CD14-positive monocyte (primary cell): ENCODE results near the gene FSHR. TPM values are rescaled to one million over a fixed set of nuclear protein-coding genes. Genes with fewer than 3 reads are reported as not detected.

Source experiments
- DNase-seq, 3 donors: peaks; one replicate each; pipeline ENCODE4 v3.0.0-alpha.2; 2011 to 2022
- H2AFZ ChIP-seq: 2 replicates; pipeline ENCODE4 v1.6.0; 2012; ENCODE audit warnings: mild to moderate bottlenecking, low read depth, low read length, inconsistent platforms; ENCODE audit not compliant: insufficient read depth, poor library complexity, severe bottlenecking
- H3K27ac ChIP-seq, 2 donors: 1 replicate in 1 of 2; 2 replicates in 1 of 2; pipeline ENCODE4 v1.5.1; 2012 to 2013; ENCODE audit warnings: low read length in 2 of 2, control low read depth in 1 of 2, inconsistent platforms in 1 of 2, low read depth in 1 of 2, mild to moderate bottlenecking in 1 of 2
- H3K27me3 ChIP-seq, 2 donors: one replicate each; pipeline versions ENCODE4 v1.6.0 to v1.6.1; 2011 to 2013; ENCODE audit warnings: low read length in 2 of 2; ENCODE audit not compliant: control insufficient read depth in 2 of 2, insufficient read depth in 2 of 2
- H3K36me3 ChIP-seq, 2 donors: replicated peaks in 1 of 2; 1 replicate in 1 of 2; 2 replicates in 1 of 2; pipeline versions ENCODE4 v1.5.1 to v1.6.1; 2012 to 2013; ENCODE audit warnings: low read length in 2 of 2, control low read depth in 1 of 2, inconsistent platforms in 1 of 2, mild to moderate bottlenecking in 1 of 2; ENCODE audit not compliant: insufficient read depth in 2 of 2, control insufficient read depth in 1 of 2
- H3K4me1 ChIP-seq, 2 donors: 1 replicate in 1 of 2; 2 replicates in 1 of 2; pipeline versions ENCODE4 v1.5.1 to v1.6.1; 2012 to 2013; ENCODE audit warnings: low read length in 2 of 2, control low read depth in 1 of 2, inconsistent platforms in 1 of 2, mild to moderate bottlenecking in 1 of 2, moderate library complexity in 1 of 2; ENCODE audit not compliant: insufficient read depth in 2 of 2, control insufficient read depth in 1 of 2
- H3K4me2 ChIP-seq: replicated peaks from 2 replicates; pipeline ENCODE3; 2012; ENCODE audit warnings: low read length, moderate library complexity, mild to moderate bottlenecking; ENCODE audit not compliant: poor library complexity, severe bottlenecking; ENCODE audit errors: extremely low read depth
- H3K4me3 ChIP-seq, 3 experiments: fragments of 200-600 bp in 1 of 3; sonication (generic) in 1 of 3; replicated peaks in 1 of 3; 1 replicate in 2 of 3; 2 replicates in 1 of 3; pipeline ENCODE4 v1.5.1; 2011 to 2013; ENCODE audit warnings: low read length in 3 of 3, mild to moderate bottlenecking in 3 of 3, control low read depth in 2 of 3, low read depth in 2 of 3, inconsistent platforms in 1 of 3, moderate library complexity in 1 of 3
- H3K79me2 ChIP-seq: 2 replicates; pipeline ENCODE4 v1.6.0; 2012; ENCODE audit warnings: mild to moderate bottlenecking, control low read depth, inconsistent platforms, low read length, moderate library complexity; ENCODE audit not compliant: insufficient read depth
- H3K9ac ChIP-seq: 2 replicates; pipeline ENCODE4 v1.6.0; 2017; ENCODE audit warnings: low read length, mild to moderate bottlenecking; ENCODE audit not compliant: insufficient read depth, poor library complexity, severe bottlenecking
- H3K9me3 ChIP-seq, 2 donors: replicated peaks in 1 of 2; 1 replicate in 1 of 2; 2 replicates in 1 of 2; pipeline versions ENCODE4 v1.5.1 to v1.6.1; 2012 to 2013; ENCODE audit warnings: low read length in 2 of 2, control low read depth in 1 of 2; ENCODE audit not compliant: control insufficient read depth in 1 of 2, insufficient read depth in 1 of 2
- H4K20me1 ChIP-seq: 2 replicates; pipeline ENCODE4 v1.6.0; 2012; ENCODE audit warnings: mild to moderate bottlenecking, low read length, control low read depth, moderate library complexity; ENCODE audit not compliant: insufficient read depth
- H3K27ac Mint-ChIP-seq, 7 donors: one replicate each; pipeline ENCODE4 v1.8.0; 2020; ENCODE audit warnings: mild to moderate bottlenecking in 7 of 7, mixed read lengths in 7 of 7, moderate library complexity in 6 of 7, inconsistent platforms in 2 of 7
- H3K27me3 Mint-ChIP-seq, 3 donors: one replicate each; pipeline ENCODE4 v1.8.0; 2021 to 2022; ENCODE audit warnings: low read depth in 3 of 3, mild to moderate bottlenecking in 3 of 3, mixed read lengths in 3 of 3, moderate library complexity in 3 of 3, inconsistent platforms in 1 of 3
- H3K36me3 Mint-ChIP-seq, 2 donors: one replicate each; pipeline ENCODE4 v1.8.0; 2020; ENCODE audit warnings: mixed read lengths in 2 of 2, inconsistent platforms in 1 of 2, mild to moderate bottlenecking in 1 of 2
- H3K4me1 Mint-ChIP-seq: one replicate; pipeline ENCODE4 v1.8.0; 2020; ENCODE audit warnings: mild to moderate bottlenecking, mixed read lengths
- H3K4me3 Mint-ChIP-seq, 2 donors: one replicate each; pipeline ENCODE4 v1.8.0; 2020; ENCODE audit warnings: mild to moderate bottlenecking in 2 of 2, mixed read lengths in 2 of 2, moderate library complexity in 1 of 2
- H3K9me3 Mint-ChIP-seq, 7 donors: one replicate each; pipeline ENCODE4 v1.8.0; 2020 to 2022; ENCODE audit warnings: mixed read lengths in 7 of 7, mild to moderate bottlenecking in 6 of 7, moderate library complexity in 6 of 7, inconsistent platforms in 2 of 7
- CTCF ChIP-seq: fragments of 200-600 bp; IDR thresholded peaks from one replicate; pipeline ENCODE4 v1.8.0; 2022; ENCODE audit warnings: antibody characterized with exemption, mild to moderate bottlenecking
- WGBS: methylation state at CpG from one replicate; pipeline ENCODE4 v1.1.5; 2013; ENCODE audit warnings: missing lambda C conversion rate; ENCODE audit not compliant: insufficient coverage; 5-methylcytosine and 5-hydroxymethylcytosine counted together
- intact Hi-C, 2 donors: fragments of 100-400 bp; cut with micrococcal nuclease; formaldehyde crosslinking; loops; one replicate each; pipeline versions ENCODE4 v1.15.0 to v1.15.1; 2023
- polyA plus RNA-seq, 3 donors: library from polyadenylated mRNA; depleted of rRNA in 1 of 3; unstranded in 2 of 3; stranded (reverse) in 1 of 3; fragments of 300-500 nt in 2 of 3; fragments of >200 nt in 1 of 3; fragmentation: Illumina TruSeq in 2 of 3; gene quantifications; 1 replicate in 2 of 3; 2 replicates in 1 of 3; pipeline ENCODE4 v1.2.3, GENCODE V29; 2012 to 2021

FSHR gene
- polyA plus RNA-seq, 3 donors: not detected

- intact Hi-C loops: no loop called here
- H3K4me3 ChIP-seq: no peak overlapping the region
- no peaks in the 10 kb centered on the region for H3K4me1 Mint-ChIP-seq
- no peak overlapping the region for H3K4me3 Mint-ChIP-seq
- H3K4me2 ChIP-seq: no peak overlapping the region
- DNase-seq: no peak
- no peaks in the 10 kb centered on the region for H3K27me3 Mint-ChIP-seq
- no peaks in the 10 kb centered on the region for H4K20me1 ChIP-seq
- no peaks in the 10 kb centered on the region for H3K4me1 ChIP-seq
- H3K9ac ChIP-seq: no peak overlapping the region
- H3K79me2 ChIP-seq: no peaks in the 10 kb centered on the region
- TF ChIP-seq CTCF: no peak
- H3K36me3 ChIP-seq: no peaks in the 10 kb centered on the region
- H3K9me3 ChIP-seq: no peaks in the 10 kb centered on the region
- no peaks in the 10 kb centered on the region for H3K36me3 Mint-ChIP-seq
- no peak overlapping the region for H3K27ac Mint-ChIP-seq
- no peaks in the 10 kb centered on the region for H3K27me3 ChIP-seq
- no peak overlapping the region for H2AFZ ChIP-seq
- no peaks in the 10 kb centered on the region for H3K9me3 Mint-ChIP-seq
- H3K27ac ChIP-seq: no peak overlapping the region
- WGBS: 95% methylated on average over 2 of the region's 5 CpGs
Observed at GRCh38 chr2:49043405-49043982, 110.8 kb downstream of the FSHR start.

GRCh38 chr2:49042488-49042887 lies 111.8 kb downstream of the FSHR start:
- no peak for DNase-seq
- no peaks in the 10 kb centered on the region for H3K4me1 ChIP-seq
- no peaks in the 10 kb centered on the region for H3K36me3 ChIP-seq
- H3K9ac ChIP-seq: no peak overlapping the region
- H3K4me3 ChIP-seq: no peak overlapping the region
- Mint-ChIP-seq H3K9me3 (no peaks in the 10 kb centered on the region), H3K4me3 (no peak overlapping the region), H3K36me3 (no peaks in the 10 kb centered on the region), H3K4me1 (no peaks in the 10 kb centered on the region), H3K27me3 (peaks cover 0 to 2% (median 0%) of the 10 kb centered on the region in 3 donors), H3K27ac (no peak overlapping the region)
- no peak for TF ChIP-seq CTCF
- no peak overlapping the region for H2AFZ ChIP-seq
- H3K9me3 ChIP-seq: no peaks in the 10 kb centered on the region
- H3K27me3 ChIP-seq: no peaks in the 10 kb centered on the region
- WGBS: no CpG with 5 or more reads among the region's 1 CpG
- H3K79me2 ChIP-seq: no peaks in the 10 kb centered on the region
- no peak overlapping the region for H3K4me2 ChIP-seq
- H4K20me1 ChIP-seq: no peaks in the 10 kb centered on the region
- intact Hi-C loops: no loop called here
- H3K27ac ChIP-seq: no peak overlapping the region
